NT2/D1 (cell line): ENCODE data around the gene ZNF837.

ENCODE experiments used
- SUZ12 ChIP-seq: IDR thresholded peaks from 2 replicates; pipeline ENCODE4 v1.6.1; 2011; ENCODE audit not compliant: insufficient read length, insufficient read depth; ENCODE audit errors: extremely low read depth
- YY1 ChIP-seq: IDR thresholded peaks from 2 replicates; pipeline ENCODE4 v1.6.1; 2011; ENCODE audit not compliant: insufficient read length, insufficient read depth
- ZNF274 ChIP-seq: IDR thresholded peaks from 2 replicates; pipeline ENCODE4 v1.6.1; 2011; ENCODE audit warnings: mild to moderate bottlenecking, low read depth, low read length

DNA sequence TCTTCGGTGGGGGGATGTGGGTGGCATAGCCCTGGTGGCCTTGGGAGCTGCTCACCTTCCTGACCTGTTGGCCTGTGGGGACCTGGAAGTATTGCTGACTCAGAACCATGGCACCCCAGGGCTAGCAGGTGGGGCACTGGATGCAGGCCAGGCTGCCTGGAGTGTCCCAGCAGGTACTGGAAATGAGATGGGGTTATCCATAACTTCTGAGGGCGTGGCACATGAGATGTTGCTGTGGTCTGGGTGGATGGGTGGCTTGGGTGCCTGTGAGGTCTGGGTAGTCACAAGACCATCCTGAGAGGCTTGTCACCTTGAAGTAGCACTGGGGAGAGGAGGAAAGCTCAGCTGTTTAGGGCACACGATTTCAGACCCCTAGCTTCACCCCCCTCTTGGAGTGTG is 14.0 kb upstream of the ZNF837 start:
- TF ChIP-seq ZNF274 = no peak
- TF ChIP-seq SUZ12 = no peak
- TF ChIP-seq YY1 = no peak
